CD4-positive, alpha-beta T cell treated with Interleukin-2 at 100 ng/mL for 4 hours (primary cell): ENCODE results near the gene HK3.

Experiments
- DNase-seq: peaks from one replicate; pipeline ENCODE4 v3.0.0-alpha.2; 2020; ENCODE audit warnings: low spot score

Gene HK3

DNA sequence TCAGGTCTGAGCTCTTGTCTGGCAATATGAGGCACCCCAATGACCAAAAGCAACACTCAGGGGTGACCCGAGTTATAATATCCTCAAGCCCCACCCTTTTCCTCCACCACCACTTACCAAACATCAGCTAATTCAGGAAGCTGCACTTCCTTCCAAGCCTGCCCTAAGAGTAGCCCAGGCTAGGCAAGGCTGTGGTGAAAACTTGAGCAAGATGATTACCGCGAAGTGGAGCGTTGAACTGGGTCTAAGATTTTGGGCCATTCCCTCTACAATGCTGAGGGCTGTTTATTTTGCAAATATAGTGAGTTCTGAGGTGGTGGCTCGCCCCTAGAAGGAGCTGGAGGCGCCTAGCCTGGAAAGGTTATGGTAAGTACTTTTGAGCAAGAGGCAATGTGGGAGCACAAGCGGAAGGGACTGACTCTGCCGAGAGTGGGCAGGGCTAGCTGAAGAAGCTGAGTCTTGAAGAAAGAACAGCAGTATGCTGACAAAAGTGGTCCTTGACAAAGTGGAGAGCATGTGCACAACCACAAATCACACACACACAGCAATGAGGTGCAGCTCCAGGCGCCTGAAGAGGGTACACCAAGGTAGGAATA lies at the start of gene HK3:
TSS of gene HK3 (minus strand) at position 51 of the 596 bp plus-strand sequence. CDS start 3,187 bp downstream, outside the sequence.
- no peak for DNase-seq

DNA sequence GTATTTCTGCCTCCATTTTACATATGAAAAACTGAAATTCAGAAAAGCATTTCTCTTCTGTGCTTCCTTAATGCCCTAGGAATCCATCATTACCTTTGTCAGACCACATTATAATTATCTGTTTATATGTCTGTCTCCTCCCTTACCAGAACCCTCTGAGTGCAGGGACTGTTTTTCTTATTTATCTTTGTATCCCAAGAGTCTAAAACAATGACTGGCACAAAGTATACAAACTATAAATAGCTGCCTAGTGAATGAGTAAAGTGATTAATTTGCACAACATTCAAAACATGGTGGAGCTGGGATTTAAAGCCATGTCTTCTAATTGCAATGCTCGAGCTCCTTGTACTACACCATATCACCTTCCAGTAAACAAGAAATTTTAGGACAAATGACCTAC lies 49.3 kb upstream of the HK3 start:
- no peak for DNase-seq

GRCh38 chr5:176947847-176948246 lies 48.7 kb upstream of the HK3 start:
- DNase-seq = no peak

GRCh38 chr5:176944268-176944667 lies 45.1 kb upstream of the HK3 start:
- no peak for DNase-seq

- DNase-seq = no peak
Measured at GRCh38 chr5:176943816-176944215, 44.7 kb upstream of the HK3 start.

GRCh38 chr5:176941951-176942350 lies 42.8 kb upstream of the HK3 start:
- DNase-seq = no peak

- DNase-seq = no peak
Measured at GRCh38 chr5:176938472-176938871, 39.3 kb upstream of the HK3 start.

- DNase-seq = no peak
Measured at GRCh38 chr5:176935017-176935416, 35.9 kb upstream of the HK3 start.

GRCh38 chr5:176934309-176934930 lies 35.3 kb upstream of the HK3 start:
- no peak for DNase-seq

DNA sequence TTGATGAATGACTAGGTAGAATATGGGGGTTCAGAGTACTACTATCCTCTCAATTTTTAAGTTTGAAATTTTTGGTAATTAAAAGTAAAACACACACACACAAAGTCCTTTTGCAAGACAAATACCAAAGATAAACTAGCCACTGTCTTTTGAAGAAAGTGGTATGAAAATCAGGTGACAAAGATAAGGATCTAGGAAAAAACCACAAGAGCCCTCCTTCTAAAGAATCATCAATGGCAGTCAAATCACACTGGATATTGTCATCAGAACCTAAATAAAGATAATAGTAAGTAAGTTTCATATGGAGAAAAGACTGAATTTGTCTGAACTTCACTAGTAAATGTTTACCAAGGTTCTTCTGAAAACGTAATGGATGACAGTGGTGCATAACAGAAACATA lies 30.5 kb upstream of the HK3 start:
- peak; percentile 3 for DNase-seq

DNA sequence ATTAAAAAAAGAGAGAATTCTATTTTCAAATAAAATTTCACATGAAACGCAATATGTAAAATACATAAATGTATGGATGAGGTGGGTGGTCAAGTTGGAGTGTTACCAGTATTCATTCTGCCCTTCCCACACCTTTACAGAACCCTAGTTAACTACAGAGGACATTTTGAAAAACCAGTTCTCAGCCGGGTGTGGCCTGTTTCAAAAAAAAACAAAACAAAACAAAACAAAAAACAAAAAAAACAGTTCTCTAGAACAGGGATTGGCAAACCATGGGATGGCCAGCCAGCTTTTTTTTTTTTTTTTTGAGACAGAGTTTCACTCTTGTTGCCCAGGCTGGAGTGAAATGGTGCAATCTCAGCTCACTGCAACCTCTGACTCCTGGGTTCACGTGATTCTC lies 28.4 kb upstream of the HK3 start:
- no peak for DNase-seq

DNA sequence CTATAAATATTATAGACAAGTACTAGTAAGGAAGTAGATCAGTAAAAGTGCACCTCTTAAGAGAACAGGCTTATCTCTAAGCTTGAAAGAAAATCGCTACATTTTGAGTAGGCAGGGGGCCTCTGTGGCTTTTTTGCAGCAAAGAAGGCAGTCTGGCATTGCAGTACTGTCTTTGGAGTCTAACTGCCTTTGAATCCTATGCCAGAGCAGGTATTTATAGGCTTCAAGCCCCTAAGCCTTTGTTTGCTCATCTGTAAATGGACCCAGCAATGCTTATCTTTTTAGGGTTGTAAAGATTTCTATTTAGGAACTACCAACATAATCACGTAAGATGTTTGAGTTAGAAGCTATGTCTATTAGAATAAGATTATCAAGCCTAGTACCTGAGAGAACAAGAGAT lies 23.7 kb upstream of the HK3 start:
- DNase-seq = no peak

DNA sequence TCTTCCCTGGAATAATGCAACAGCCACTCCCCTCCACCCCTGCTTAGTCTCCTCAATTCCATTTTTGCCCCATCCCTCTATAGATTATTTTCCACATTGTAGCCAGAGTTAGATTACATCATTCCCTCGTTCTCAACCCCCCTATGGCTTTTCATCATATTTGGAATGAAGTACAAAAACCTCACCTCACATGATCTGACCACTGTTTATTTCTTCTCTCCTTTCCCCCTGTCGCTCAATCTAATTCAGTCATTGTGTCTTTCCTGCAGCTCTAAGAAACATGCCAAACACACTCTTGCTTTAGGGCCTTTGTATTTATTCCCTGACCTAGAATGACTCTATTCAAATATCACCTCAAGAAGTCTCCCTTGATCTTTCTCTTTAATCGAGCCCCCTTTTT lies 22.6 kb upstream of the HK3 start:
- DNase-seq = no peak

DNA sequence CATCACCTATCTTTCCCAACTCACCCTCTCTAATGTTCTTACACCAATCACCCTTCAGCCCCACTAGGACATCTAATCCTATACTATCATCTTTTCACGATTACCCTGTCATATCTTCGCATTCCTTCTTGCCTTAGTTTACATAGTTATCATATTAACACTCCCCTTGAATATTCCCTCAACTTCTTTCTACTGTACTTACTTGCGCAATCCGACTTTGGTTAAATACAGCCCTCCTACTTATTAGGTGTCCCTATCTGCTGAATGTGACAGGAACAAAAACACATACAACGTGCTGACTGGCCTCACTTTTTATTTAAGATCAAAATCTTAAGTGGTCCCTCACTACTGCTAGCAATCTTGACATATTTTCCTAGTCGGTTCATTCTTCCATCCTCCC lies 19.5 kb upstream of the HK3 start:
- no peak for DNase-seq

GRCh38 chr5:176916337-176916736 lies 17.2 kb upstream of the HK3 start:
- DNase-seq = no peak

- no peak for DNase-seq
Measured at GRCh38 chr5:176915906-176916305, 16.8 kb upstream of the HK3 start.

GRCh38 chr5:176912115-176912514 lies 13.0 kb upstream of the HK3 start:
- no peak for DNase-seq

DNA sequence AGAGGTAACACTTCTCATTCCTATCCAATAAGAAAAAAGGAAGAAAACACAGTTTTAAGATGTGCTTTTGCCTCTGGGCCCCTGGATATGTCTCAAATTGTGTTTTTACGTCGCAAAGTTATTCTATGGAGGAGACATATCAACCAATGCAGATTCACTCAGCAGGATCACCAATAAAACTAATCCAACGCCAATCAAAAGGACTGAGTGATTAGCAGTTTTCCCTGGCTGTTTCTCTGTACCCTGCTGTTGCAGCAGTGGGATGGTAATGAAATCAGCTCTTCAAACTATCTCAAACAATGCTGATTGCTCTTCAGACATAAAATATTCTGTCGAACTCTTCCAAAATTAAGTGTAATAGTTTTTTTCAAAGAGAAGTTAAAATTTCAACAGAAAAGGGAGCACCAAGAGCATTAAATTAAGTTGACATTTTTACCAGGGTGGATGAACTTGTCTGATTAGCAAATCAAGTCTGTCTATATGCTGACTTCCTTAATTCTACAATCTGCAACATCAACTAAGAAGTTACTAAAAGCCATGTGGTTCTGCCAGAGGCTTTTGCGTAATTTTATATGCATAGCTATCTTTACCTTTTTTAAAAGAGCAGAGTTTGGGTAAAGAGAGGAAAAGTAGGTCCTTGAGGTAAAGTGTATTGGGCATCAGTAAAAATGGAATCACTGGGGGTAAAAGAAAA lies 9.7 kb upstream of the HK3 start:
- DNase-seq = no peak

DNA sequence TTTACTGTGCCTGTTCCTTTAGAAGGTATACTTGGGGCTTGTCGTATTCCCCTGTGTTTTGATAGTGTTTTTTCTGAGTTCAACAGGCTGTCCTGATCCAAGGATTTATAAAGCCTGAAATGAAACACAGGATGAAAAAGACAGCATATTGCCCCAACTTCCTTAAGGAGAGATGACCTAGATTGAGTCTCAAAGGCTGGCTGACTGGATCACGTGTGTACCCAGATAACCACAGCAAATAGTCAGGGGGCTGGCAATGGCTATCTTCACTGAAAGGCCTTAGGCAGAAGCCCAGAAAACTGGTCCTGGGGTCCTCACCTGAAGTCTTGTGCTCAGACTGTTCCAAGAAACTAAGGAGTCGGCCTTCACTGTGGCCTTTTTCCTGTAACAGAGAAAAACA lies 7.7 kb upstream of the HK3 start:
- DNase-seq = no peak

DNA sequence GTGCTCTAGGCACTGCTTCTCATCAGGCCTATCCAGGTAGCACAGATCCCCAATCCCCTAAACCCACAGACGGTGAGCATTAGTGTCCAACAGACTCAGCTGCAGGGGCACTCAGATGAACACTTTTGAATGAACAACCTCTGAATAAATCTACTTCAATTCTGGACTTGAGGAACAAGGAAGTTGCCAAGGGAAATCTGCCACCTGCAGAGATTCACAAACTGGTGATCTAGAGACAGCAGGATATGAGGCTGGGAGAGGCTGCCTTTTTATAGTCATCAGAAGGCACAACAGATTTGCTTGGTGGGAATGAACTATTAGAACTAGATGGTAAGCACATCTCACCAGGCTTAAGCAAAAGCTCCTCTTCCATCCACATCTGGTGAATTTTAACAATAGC lies 7.0 kb upstream of the HK3 start:
- DNase-seq = no peak

DNA sequence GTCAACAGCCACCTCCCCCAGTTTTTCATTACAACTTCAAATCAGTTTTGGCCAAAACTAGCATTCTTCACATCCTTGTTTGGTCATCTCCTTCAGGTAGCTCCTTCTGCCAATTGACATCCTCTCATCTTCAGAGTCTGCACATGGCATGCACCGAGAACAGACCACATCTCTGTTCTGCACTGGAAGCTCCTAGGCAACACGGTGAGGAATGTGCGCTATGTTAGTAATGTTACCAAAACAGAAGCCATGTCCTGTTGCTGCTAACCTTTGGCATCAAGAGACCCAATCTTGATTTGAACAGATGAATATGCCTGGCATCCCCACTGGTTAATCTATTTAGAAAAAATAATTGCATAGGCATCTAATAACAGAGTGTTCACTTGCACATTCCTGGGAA lies 5.1 kb upstream of the HK3 start:
- no peak for DNase-seq

GRCh38 chr5:176902911-176903664 lies 3.9 kb upstream of the HK3 start:
- DNase-seq = no peak
